Endothelial cell of umbilical vein (primary cell): ENCODE measurements around the gene IL17F. TPM values are rescaled to one million over a fixed set of nuclear protein-coding genes. Genes with fewer than 3 reads are reported as not detected.

Experiments used
- BruUV-seq: library from RNA; stranded (reverse); fragments of 400-500 nt; replicated peaks from 2 replicates; lab custom pipeline; 2021; lab: Mats Ljungman, UMichigan
- CTCF ChIA-PET: fragments of 300-600, 350-600 bp; sonication (Branson Sonifier 250); formaldehyde crosslinking; loops from one replicate; lab custom pipeline; 2021; ENCODE audit warnings: antibody characterized with exemption, inconsistent platforms; lab: Charles Lee
- POLR2A ChIA-PET: fragments of 300-600, 350-600 bp; sonication (Branson Sonifier 250); formaldehyde crosslinking; loops from one replicate; lab custom pipeline; 2021; ENCODE audit warnings: antibody characterized with exemption, inconsistent platforms; lab: Charles Lee
- DNase-seq: peaks from one replicate; pipeline ENCODE4 v3.0.0-alpha.2; 2011; ENCODE audit warnings: low read depth, low spot score
- FAIRE-seq: peaks from 2 replicates; lab custom pipeline; 2011; peaks lifted over from hg19 to GRCh38; lab: Jason Lieb, UNC
- H2AFZ ChIP-seq: 2 replicates; pipeline ENCODE4 v1.6.0; 2012; ENCODE audit warnings: low read depth, low read length, control low read depth, inconsistent platforms
- H3K27ac ChIP-seq: 2 replicates; pipeline ENCODE4 v1.5.1; 2011; ENCODE audit warnings: low read depth, mild to moderate bottlenecking, control low read depth, low read length, moderate library complexity; ENCODE audit not compliant: insufficient read depth
- H3K27me3 ChIP-seq, 2 experiments: 2 replicates each; pipeline versions ENCODE4 v1.6.0 to v1.6.1; 2011; ENCODE audit warnings: low read length in 2 of 2, mixed read lengths in 1 of 2; ENCODE audit not compliant: control insufficient read depth in 2 of 2, insufficient read depth in 2 of 2
- H3K36me3 ChIP-seq, 2 experiments: 2 replicates in 1 of 2; 3 replicates in 1 of 2; pipeline ENCODE4 v1.5.1; 2011; ENCODE audit warnings: low read length in 2 of 2, mild to moderate bottlenecking in 1 of 2, moderate library complexity in 1 of 2; ENCODE audit not compliant: control insufficient read depth in 2 of 2, insufficient read depth in 2 of 2; ENCODE audit errors: extremely low read depth in 1 of 2
- H3K4me1 ChIP-seq: 3 replicates; pipeline ENCODE4 v1.5.1; 2011; ENCODE audit warnings: mild to moderate bottlenecking, low read length; ENCODE audit not compliant: control insufficient read depth, insufficient read depth; ENCODE audit errors: extremely low read depth
- H3K4me2 ChIP-seq: 2 replicates; pipeline ENCODE4 v1.6.1; 2011; ENCODE audit warnings: low read length, control low read depth, mixed read lengths; ENCODE audit not compliant: insufficient read depth
- H3K4me3 ChIP-seq, 3 experiments: fragments of 200-600 bp in 1 of 3; sonication (generic), shearing (Covaris generic) in 1 of 3; replicated peaks in 1 of 3; 2 replicates each; pipeline ENCODE4 v1.5.1; 2011 to 2016; ENCODE audit warnings: control low read depth in 3 of 3, low read length in 3 of 3, mild to moderate bottlenecking in 2 of 3, inconsistent platforms in 1 of 3, low read depth in 1 of 3, moderate library complexity in 1 of 3; ENCODE audit not compliant: insufficient read depth in 1 of 3
- H3K79me2 ChIP-seq: 2 replicates; pipeline ENCODE4 v1.6.0; 2012; ENCODE audit warnings: low read length, inconsistent platforms; ENCODE audit not compliant: control insufficient read depth, insufficient read depth
- H3K9ac ChIP-seq: replicated peaks from 2 replicates; pipeline ENCODE3; 2011; ENCODE audit warnings: low read length, control low read depth; ENCODE audit not compliant: insufficient read depth; ENCODE audit errors: extremely low read depth
- H3K9me1 ChIP-seq: replicated peaks from 3 replicates; pipeline ENCODE4 v1.6.0; 2011; ENCODE audit warnings: mild to moderate bottlenecking, low read length; ENCODE audit not compliant: control insufficient read depth, insufficient read depth; ENCODE audit errors: extremely low read depth
- H3K9me3 ChIP-seq: replicated peaks from 2 replicates; pipeline ENCODE4 v1.5.1; 2012; ENCODE audit warnings: low read length, inconsistent platforms; ENCODE audit not compliant: control insufficient read depth, insufficient read depth
- H4K20me1 ChIP-seq: replicated peaks from 2 replicates; pipeline ENCODE3; 2011; ENCODE audit warnings: mild to moderate bottlenecking, low read length; ENCODE audit not compliant: control insufficient read depth, insufficient read depth; ENCODE audit errors: extremely low read depth
- EZH2 ChIP-seq: IDR thresholded peaks from 2 replicates; pipeline ENCODE4 v1.6.1; 2012; ENCODE audit warnings: borderline replicate concordance, low read depth, mild to moderate bottlenecking, moderate library complexity, low read length, inconsistent platforms; ENCODE audit not compliant: severe bottlenecking
- FOS ChIP-seq: IDR thresholded peaks from 2 replicates; pipeline ENCODE4 v1.6.1; 2011; ENCODE audit warnings: mild to moderate bottlenecking, low read length, moderate library complexity, borderline replicate concordance; ENCODE audit not compliant: insufficient read depth
- GATA2 ChIP-seq: IDR thresholded peaks from 2 replicates; pipeline ENCODE4 v1.7.0; 2011; ENCODE audit warnings: low read depth, mild to moderate bottlenecking, moderate library complexity, mixed read lengths, low read length; ENCODE audit not compliant: insufficient read length, insufficient read depth
- JUN ChIP-seq: IDR thresholded peaks from 2 replicates; pipeline ENCODE4 v1.6.1; 2011; ENCODE audit warnings: borderline replicate concordance, low read depth; ENCODE audit not compliant: insufficient read length, insufficient read depth
- MAX ChIP-seq: IDR thresholded peaks from 2 replicates; pipeline ENCODE4 v1.6.1; 2011; ENCODE audit not compliant: insufficient read depth, insufficient read length
- MYC ChIP-seq: IDR thresholded peaks from one replicate; pipeline ENCODE4 v1.6.1; 2011; ENCODE audit warnings: mild to moderate bottlenecking, low read depth, low read length
- POLR2A ChIP-seq: IDR thresholded peaks from 2 replicates; pipeline ENCODE4 v1.6.1; 2012; ENCODE audit warnings: low read depth, mild to moderate bottlenecking, control low read depth, low read length
- POLR2AphosphoS5 ChIP-seq: IDR thresholded peaks from 2 replicates; pipeline ENCODE4 v1.6.1; 2012; ENCODE audit warnings: low read depth, mild to moderate bottlenecking, control low read depth, low read length, moderate library complexity; ENCODE audit not compliant: insufficient read depth
- dilution Hi-C: fragments of 300-500 bp; cut with MboI; formaldehyde crosslinking; loops from one replicate; pipeline ENCODE4 v1.15.0; 2019; ENCODE audit warnings: low sequenced_read_pairs; ENCODE audit not compliant: extremely low pct_ligation_motif_present
- intact Hi-C: fragments of 100-400 bp; cut with micrococcal nuclease; formaldehyde crosslinking; loops from one replicate; pipeline ENCODE4 v1.10.0; 2022
- polyA plus RNA-seq, 4 experiments: library from polyadenylated mRNA; depleted of rRNA in 3 of 4; stranded (reverse) in 3 of 4; unstranded in 1 of 4; fragments of >200 nt; gene quantifications; 2 replicates each; pipeline versions ENCODE4 v1.2.1 to v1.2.3, GENCODE V29; 2011 to 2012; ENCODE audit warnings: missing spikeins in 1 of 4
- total RNA-seq: library from RNA; stranded (reverse); gene quantifications from 2 replicates; pipeline ENCODE4 v1.2.3, GENCODE V29; 2021
- TF ChIP-seq, protein P1 (sequence below), 2 donors: IDR thresholded peaks; 1 replicate in 1 of 2; 2 replicates in 1 of 2; pipeline ENCODE4 v1.5.1; 2011; ENCODE audit warnings: low read length in 2 of 2, mild to moderate bottlenecking in 2 of 2, moderate library complexity in 2 of 2, control low read depth in 1 of 2, inconsistent platforms in 1 of 2, low read depth in 1 of 2; ENCODE audit not compliant: insufficient read depth in 1 of 2; ENCODE audit errors: extremely low read depth in 1 of 2

Gene IL17F
- total and polyA plus RNA-seq, 2 donors (not counting 3 experiments of a cell fraction or from before 2014, with no cell fraction given): not detected

DNA sequence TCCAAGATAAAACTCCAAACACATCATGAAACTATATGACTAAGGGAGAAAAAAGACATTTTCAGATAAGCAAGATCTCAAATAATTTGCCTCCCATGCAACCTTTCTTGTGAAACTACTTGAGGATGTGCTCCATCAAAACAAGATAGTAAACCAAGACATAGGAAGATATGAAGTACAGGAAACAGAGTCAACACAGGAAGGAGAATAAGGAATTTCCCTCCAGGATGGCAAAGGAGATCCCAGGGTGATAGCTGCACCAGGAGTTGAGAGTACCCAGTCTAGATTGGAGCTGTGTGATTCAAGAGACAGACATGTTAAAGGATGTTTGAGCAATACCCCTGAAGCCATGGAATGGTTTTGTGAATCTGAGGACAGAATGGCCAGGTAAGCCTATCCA lies 42.8 kb downstream of the IL17F start:
- no peaks in the 10 kb centered on the region for H3K9me3 ChIP-seq
- H3K9ac ChIP-seq: no peak overlapping the region
- POLR2A ChIA-PET: no interaction called here
- TF ChIP-seq GATA2: no peak
- no peak for TF ChIP-seq POLR2A
- TF ChIP-seq POLR2AphosphoS5: no peak
- no peak for TF ChIP-seq MYC
- TF ChIP-seq MAX: no peak
- TF ChIP-seq JUN: no peak
- TF ChIP-seq, protein P1, sequence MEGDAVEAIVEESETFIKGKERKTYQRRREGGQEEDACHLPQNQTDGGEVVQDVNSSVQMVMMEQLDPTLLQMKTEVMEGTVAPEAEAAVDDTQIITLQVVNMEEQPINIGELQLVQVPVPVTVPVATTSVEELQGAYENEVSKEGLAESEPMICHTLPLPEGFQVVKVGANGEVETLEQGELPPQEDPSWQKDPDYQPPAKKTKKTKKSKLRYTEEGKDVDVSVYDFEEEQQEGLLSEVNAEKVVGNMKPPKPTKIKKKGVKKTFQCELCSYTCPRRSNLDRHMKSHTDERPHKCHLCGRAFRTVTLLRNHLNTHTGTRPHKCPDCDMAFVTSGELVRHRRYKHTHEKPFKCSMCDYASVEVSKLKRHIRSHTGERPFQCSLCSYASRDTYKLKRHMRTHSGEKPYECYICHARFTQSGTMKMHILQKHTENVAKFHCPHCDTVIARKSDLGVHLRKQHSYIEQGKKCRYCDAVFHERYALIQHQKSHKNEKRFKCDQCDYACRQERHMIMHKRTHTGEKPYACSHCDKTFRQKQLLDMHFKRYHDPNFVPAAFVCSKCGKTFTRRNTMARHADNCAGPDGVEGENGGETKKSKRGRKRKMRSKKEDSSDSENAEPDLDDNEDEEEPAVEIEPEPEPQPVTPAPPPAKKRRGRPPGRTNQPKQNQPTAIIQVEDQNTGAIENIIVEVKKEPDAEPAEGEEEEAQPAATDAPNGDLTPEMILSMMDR (IDR thresholded peaks at IDR 0.05; ENCODE audit: extremely low read depth in 1 of 2, insufficient read depth in 1 of 2, low read depth in 1 of 2, low read length in 2 of 2): no peak
- no peak for TF ChIP-seq EZH2
- TF ChIP-seq FOS: no peak
- no peaks in the 10 kb centered on the region for H3K36me3 ChIP-seq
- H3K79me2 ChIP-seq: no peaks in the 10 kb centered on the region
- CTCF ChIA-PET: no interaction called here
- no peaks in the 10 kb centered on the region for H3K27me3 ChIP-seq
- no peaks in the 10 kb centered on the region for H3K4me1 ChIP-seq
- no TSS peak for BruUV-seq
- intact Hi-C loops (no loop called here), dilution Hi-C loops (no loop called here)
- no peak overlapping the region for H3K27ac ChIP-seq
- H3K9me1 ChIP-seq: no peaks in the 10 kb centered on the region
- no peak overlapping the region for H2AFZ ChIP-seq
- H3K4me3 ChIP-seq: no peak overlapping the region
- FAIRE-seq (no peak), DNase-seq (no peak)
- H4K20me1 ChIP-seq: no peaks in the 10 kb centered on the region
- no peak overlapping the region for H3K4me2 ChIP-seq
